ENCODE measurements around the gene LRMDA. TPM values are rescaled to one million over a fixed set of nuclear protein-coding genes. Genes with fewer than 3 reads are reported as not detected.

The LRMDA gene
- total and polyA plus RNA-seq, 2 of the 4 experiments (the other 2 are of a cell fraction) = 0.07 TPM; not detected in 1

DNA sequence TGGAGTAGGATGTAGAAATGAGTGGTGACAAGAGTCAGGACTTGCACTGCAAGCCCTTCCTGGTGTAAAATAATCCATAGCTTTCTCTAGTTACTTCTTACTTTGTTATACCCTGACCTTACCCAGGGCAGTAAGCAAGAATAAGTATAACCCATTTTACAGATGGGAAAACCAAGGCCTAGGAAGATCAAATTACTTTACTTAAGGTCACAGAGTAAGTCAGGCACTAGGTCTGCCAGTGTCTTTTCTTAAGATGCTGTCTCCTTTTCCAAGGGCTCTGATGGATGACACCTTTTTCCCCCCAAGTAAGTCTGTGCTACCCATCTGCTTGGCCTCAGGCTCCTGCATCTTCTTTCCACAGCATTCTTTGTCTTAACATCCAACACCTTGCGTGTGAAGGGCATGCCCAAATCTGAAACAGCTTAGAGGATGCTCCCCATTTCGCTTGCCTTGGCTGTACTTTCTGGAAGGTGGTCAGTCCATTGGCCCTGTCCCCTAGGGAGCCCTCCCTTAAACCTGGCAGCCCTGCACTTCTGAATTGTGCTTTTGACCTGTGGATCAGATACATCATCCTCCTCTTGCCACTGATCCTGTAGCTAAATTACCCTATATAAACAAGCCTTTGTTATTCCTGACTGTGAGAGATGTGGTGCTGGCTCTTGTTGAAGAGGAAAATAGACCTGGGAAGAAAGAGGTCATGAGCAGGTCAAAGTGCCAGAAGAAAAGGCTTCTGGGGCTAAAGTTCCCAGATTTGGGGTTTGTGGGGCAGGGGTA, 168.6 kb downstream of the LRMDA start:
- Histone ChIP-seq H2BK15ac (ENCODE audit: low read depth, low read length) (no peak overlapping the region), H2BK120ac (ENCODE audit: low read depth, low read length) (no peak overlapping the region), H4K20me1 (ENCODE audit: insufficient read depth, low read length) (no peaks in the 10 kb centered on the region), H3K56ac (ENCODE audit: extremely low read depth, insufficient read depth, low read length) (no peak overlapping the region), H3K27ac (ENCODE audit: insufficient read depth, low read length) (no peak overlapping the region), H3K14ac (replicated peaks; ENCODE audit: low read depth, low read length) (no peak overlapping the region), H4K91ac (ENCODE audit: insufficient read depth, low read depth, low read length) (no peak overlapping the region), H3K9me3 (ENCODE audit: control insufficient read depth, insufficient read depth, low read length) (no peaks in the 10 kb centered on the region), H3K4me1 (ENCODE audit: control insufficient read depth, insufficient read depth, low read length) (no peaks in the 10 kb centered on the region), H2AK5ac (ENCODE audit: low read depth, low read length) (no peak overlapping the region), H2BK20ac (ENCODE audit: low read depth, low read length) (no peak overlapping the region), H3K4me3 (ENCODE audit: insufficient read depth, low read depth, low read length) (no peak overlapping the region), H2BK5ac (ENCODE audit: low read depth, low read length, poor library complexity, severe bottlenecking) (no peak overlapping the region), H4K5ac (ENCODE audit: low read depth, low read length) (no peak overlapping the region), H3K36me3 (ENCODE audit: control insufficient read depth, insufficient read depth, low read length) (no peaks in the 10 kb centered on the region), H3K9ac (ENCODE audit: low read depth, low read length) (no peak overlapping the region), H3K4ac (ENCODE audit: low read depth, low read length) (no peak overlapping the region), H3K18ac (ENCODE audit: low read depth, low read length) (no peak overlapping the region), H3K79me1 (ENCODE audit: low read depth in 1 of 2, low read length in 2 of 2) (no peaks in the 10 kb centered on the region), H3K4me2 (ENCODE audit: low read depth, low read length) (no peak overlapping the region), H2AK9ac (replicated peaks; ENCODE audit: low read depth, low read length, poor library complexity) (no peak overlapping the region), H3K27me3 (ENCODE audit: control insufficient read depth, insufficient read depth, low read length) (no peaks in the 10 kb centered on the region; the same call in 1 of the 2 replicates), H3K9me1 (ENCODE audit: insufficient read depth, low read length) (no peaks in the 10 kb centered on the region), H2AFZ (replicated peaks; ENCODE audit: low read length, poor library complexity) (no peak overlapping the region), H4K8ac (ENCODE audit: low read depth in 2 of 2, low read length in 2 of 2) (no peak overlapping the region), H3K23ac (ENCODE audit: low read depth, low read length) (no peak overlapping the region)
- CTCF ChIA-PET = no interaction called here
- no TSS peak for BruUV-seq (replicated peaks)
- in situ Hi-C loops (cut with MboI; ENCODE audit: low sequenced_read_pairs) = no loop called here
- intact Hi-C loops (cut with micrococcal nuclease) = no loop called here
- no CpG with 5 or more reads among the region's 2 CpGs for WGBS, 2 experiments (ENCODE audit: extremely low coverage in 2 of 2, insufficient read length in 1 of 2)
- dilution Hi-C loops (cut with HindIII; ENCODE audit: low sequenced_read_pairs, unreplicated experiment) = no loop called here
- POLR2A ChIA-PET (ENCODE audit: unreplicated experiment) = no interaction called here
- DNase-seq (no peak), ATAC-seq (ENCODE audit: low read depth) (no peak)
- TF ChIP-seq RCOR1 (IDR thresholded peaks at IDR 0.05; ENCODE audit: insufficient replicate concordance, low read length) (no peak), RAD21 (IDR thresholded peaks at IDR 0.05; ENCODE audit: low read length) (no peak)

All from IMR-90 (cell line).